ENCODE measurements around the gene LPCAT3. TPM values are rescaled to one million over a fixed set of nuclear protein-coding genes. Genes with fewer than 3 reads are reported as not detected.

Gene LPCAT3
- total and polyA plus RNA-seq, 2 of the 13 experiments (the other 11 are each of a cell fraction or from before 2014, with no cell fraction given) = 44.5 to 64.3 TPM

DNA sequence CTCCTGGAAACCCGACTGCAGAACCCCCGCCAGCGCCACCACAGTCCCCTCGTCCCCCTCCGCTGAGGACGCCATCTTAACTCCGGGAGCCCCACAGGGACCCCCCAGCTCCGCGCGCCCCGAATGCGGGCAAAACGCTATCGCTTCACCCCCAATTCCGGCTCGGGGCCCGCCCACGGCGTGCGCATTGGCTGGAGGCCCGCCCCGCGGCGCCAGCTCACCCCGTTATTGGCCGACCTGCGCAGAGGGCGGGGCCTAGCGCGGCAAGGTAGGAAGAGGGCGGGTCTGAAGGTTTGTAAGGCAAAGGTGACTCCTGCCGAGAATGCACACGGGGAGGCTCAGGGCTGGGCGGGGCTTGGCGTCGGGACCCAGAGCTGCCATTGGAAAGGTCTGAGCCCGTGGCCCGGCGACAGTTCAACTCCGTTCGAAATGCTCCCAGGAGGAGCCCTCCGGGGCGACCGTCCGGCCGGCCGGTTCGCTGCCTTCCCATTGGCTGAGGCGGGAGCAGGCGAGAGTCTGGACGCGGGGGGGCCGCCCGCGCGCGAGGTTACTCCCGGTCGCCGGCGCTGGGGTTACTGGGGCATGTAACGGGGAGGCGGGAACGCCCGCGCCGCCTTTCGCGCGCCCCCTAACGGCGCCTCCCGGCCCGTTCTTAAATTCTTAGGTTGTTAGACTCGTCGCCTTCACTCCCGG lies at the start of gene LPCAT3 (continued):
- TF ChIP-seq, protein P1, sequence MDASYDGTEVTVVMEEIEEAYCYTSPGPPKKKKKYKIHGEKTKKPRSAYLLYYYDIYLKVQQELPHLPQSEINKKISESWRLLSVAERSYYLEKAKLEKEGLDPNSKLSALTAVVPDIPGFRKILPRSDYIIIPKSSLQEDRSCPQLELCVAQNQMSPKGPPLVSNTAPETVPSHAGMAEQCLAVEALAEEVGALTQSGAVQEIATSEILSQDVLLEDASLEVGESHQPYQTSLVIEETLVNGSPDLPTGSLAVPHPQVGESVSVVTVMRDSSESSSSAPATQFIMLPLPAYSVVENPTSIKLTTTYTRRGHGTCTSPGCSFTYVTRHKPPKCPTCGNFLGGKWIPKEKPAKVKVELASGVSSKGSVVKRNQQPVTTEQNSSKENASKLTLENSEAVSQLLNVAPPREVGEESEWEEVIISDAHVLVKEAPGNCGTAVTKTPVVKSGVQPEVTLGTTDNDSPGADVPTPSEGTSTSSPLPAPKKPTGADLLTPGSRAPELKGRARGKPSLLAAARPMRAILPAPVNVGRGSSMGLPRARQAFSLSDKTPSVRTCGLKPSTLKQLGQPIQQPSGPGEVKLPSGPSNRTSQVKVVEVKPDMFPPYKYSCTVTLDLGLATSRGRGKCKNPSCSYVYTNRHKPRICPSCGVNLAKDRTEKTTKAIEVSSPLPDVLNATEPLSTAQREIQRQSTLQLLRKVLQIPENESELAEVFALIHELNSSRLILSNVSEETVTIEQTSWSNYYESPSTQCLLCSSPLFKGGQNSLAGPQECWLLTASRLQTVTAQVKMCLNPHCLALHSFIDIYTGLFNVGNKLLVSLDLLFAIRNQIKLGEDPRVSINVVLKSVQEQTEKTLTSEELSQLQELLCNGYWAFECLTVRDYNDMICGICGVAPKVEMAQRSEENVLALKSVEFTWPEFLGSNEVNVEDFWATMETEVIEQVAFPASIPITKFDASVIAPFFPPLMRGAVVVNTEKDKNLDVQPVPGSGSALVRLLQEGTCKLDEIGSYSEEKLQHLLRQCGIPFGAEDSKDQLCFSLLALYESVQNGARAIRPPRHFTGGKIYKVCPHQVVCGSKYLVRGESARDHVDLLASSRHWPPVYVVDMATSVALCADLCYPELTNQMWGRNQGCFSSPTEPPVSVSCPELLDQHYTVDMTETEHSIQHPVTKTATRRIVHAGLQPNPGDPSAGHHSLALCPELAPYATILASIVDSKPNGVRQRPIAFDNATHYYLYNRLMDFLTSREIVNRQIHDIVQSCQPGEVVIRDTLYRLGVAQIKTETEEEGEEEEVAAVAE (CRISPR knock-in tag; IDR thresholded peaks at IDR 0.05; ENCODE audit: borderline replicate concordance) = no peak
- TF ChIP-seq FOXO1 (CRISPR knock-in tag; IDR thresholded peaks at IDR 0.05) = peak; percentile 62
- no peak; the same call in 1 of the 2 replicates for TF ChIP-seq MNT (IDR thresholded peaks at IDR 0.05)
- TF ChIP-seq ZNF792 (CRISPR knock-in tag; IDR thresholded peaks at IDR 0.05) = peak; percentile 16; the same call in 1 of the 2 replicates
- TF ChIP-seq ETV5 (CRISPR knock-in tag; IDR thresholded peaks at IDR 0.05; ENCODE audit: borderline replicate concordance) = peak; percentile 8; the same call in 1 of the 2 replicates
- no peak for TF ChIP-seq RFX5 (IDR thresholded peaks at IDR 0.05; ENCODE audit: low read depth, low read length)
- TF ChIP-seq PAWR (CRISPR knock-in tag; IDR thresholded peaks at IDR 0.05; ENCODE audit: borderline replicate concordance) = no peak
- 0 out of 2 replicates have a peak, but pooled peaks have one; percentile 51 for TF ChIP-seq HIVEP1 (CRISPR knock-in tag; IDR thresholded peaks at IDR 0.05)
- TF ChIP-seq ZNF747 (CRISPR knock-in tag; IDR thresholded peaks at IDR 0.05; ENCODE audit: borderline replicate concordance) = peak; percentile 81; the same call in 1 of the 2 replicates
- TF ChIP-seq, protein P2, sequence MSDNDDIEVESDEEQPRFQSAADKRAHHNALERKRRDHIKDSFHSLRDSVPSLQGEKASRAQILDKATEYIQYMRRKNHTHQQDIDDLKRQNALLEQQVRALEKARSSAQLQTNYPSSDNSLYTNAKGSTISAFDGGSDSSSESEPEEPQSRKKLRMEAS (IDR thresholded peaks at IDR 0.05) = peak; percentile 59; the same call in 1 of the 2 replicates
- TF ChIP-seq ZMAT3 (CRISPR knock-in tag; conservative IDR thresholded peaks at IDR 0.05) = peak; percentile 53; the same call in 1 of the 2 replicates
- no peak for TF ChIP-seq ZFP36L2 (CRISPR knock-in tag; IDR thresholded peaks at IDR 0.05)
- peak; percentile 72; the same call in 1 of the 2 replicates for TF ChIP-seq ZNF501 (CRISPR knock-in tag; IDR thresholded peaks at IDR 0.05)
- TF ChIP-seq SP2 (CRISPR knock-in tag; IDR thresholded peaks at IDR 0.05) = peak; percentile 86
- 0 out of 2 replicates have a peak, but pooled peaks have one; percentile 44 for TF ChIP-seq ZNF337 (CRISPR knock-in tag; IDR thresholded peaks at IDR 0.05; ENCODE audit: borderline replicate concordance, low read depth)
- TF ChIP-seq, protein P3, sequence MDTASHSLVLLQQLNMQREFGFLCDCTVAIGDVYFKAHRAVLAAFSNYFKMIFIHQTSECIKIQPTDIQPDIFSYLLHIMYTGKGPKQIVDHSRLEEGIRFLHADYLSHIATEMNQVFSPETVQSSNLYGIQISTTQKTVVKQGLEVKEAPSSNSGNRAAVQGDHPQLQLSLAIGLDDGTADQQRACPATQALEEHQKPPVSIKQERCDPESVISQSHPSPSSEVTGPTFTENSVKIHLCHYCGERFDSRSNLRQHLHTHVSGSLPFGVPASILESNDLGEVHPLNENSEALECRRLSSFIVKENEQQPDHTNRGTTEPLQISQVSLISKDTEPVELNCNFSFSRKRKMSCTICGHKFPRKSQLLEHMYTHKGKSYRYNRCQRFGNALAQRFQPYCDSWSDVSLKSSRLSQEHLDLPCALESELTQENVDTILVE (CRISPR knock-in tag; IDR thresholded peaks at IDR 0.05) = peak; percentile 72; the same call in 1 of the 2 replicates
- TF ChIP-seq RNF2 (conservative IDR thresholded peaks at IDR 0.05; ENCODE audit: low read depth) = no peak
- peak; percentile 84 for TF ChIP-seq ASH2L (IDR thresholded peaks at IDR 0.05; ENCODE audit: insufficient read length, low read depth, low read length)

All from HepG2 (cell line).